HG02885 (cell line): ENCODE data around the gene HIBADH.

Source experiments
- ATAC-seq: cut with Tn5 transposase; IDR thresholded peaks from one replicate; pipeline ENCODE4 v1.9.1; 2021; ENCODE audit warnings: mild to moderate bottlenecking; ENCODE audit not compliant: unreplicated experiment, poor library complexity

The HIBADH gene

DNA sequence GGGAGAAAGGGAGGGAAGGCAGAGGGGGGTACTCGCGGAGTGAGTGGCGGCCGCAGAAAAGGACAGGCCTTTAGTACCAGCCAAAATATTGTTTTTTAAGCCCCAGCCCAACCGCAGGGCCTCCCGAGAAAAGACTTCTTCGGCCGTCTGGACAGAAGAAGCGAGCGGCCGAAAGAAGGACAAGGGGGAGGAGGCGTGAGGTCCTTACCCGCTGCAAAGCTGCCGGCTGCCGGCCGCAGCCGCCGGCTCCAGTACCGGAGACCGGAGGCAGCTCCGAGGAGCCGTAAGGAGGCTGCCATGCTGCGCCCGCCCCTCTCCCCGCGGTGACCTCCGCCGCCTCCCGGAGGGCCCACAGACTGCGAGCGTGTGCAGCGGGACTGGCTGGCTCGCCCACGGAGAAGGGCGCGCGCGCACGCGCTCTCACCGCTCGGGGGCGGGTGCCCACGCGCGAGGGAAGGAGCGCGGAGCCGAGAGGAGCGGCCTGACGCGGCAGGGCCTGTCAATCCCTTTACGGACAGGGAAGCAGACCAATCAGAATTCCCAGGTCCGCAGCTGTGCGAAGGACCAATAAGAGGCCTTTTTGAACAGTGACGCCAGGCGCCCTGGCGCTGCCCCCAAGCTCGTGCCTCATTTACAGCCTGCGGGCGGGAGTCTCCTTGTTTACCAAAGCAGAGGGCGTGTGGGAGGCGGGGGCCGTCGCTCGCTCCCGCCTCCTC lies at the start of gene HIBADH:
TSS of gene HIBADH (minus strand) at position 394 of the 716 bp plus-strand sequence. CDS start at position 299, 95 bp downstream.
- ATAC-seq = peak; percentile 99

DNA sequence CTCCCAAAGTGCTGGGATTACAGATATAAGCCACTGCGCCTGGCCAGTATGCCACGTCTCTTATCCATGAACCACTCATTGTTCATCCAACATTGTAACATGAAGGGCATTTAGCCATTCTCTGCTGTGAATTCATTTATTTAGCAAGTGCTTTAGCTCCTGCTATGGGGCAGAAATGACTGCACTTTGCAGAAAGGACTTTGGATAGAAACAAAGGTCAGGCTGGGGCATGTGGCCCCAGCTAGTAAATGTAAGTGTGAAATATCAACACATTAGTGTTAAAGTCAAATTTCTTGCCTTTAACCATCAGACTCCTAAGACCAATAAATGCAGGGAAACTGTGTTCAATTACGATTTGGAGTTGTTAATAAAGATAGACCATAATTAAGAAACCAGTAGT lies 49.5 kb upstream of the HIBADH start:
- no peak for ATAC-seq

DNA sequence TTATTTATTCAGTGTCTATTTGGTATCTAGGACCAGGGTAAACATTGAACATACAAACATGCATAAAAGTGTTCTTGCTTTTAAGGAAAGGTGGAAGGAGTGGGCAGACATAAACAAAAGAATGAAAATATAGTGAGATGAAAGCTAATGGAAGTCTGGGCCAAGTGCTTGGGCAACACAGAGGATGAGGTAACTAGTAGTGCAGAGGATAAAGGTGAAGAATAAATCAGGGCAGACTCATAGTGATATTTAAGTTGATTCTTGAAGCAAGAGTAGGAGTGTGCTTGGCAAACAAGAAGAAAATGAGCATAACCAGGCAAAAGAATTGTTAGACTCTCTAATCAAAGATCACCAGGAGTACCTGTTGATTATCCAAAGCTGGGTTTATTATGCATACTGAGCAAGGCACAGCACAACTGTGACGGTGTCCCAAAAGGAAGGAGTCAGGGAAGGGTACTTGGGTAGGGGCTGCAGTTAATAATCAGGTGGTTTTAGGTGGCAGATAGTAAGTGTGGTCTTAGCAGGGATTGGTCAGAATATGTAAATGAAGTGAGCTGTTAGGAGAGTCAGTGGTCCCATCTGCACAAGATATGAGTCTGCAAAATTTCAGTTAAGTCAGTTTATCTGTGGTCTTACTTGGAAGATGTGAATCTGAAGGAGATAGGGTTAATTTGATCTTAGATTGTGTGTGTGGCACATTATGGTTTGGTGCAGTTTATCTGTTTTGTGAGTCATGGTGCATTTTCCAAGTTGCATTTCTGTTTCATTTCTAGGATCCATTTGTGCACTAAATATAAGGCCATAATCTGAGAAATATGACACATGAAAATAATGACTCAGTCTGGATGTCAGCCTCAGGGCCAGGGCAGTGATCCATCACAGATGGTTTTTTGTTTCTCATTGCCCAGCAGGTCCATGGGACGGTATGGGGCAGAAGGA lies 46.7 kb upstream of the HIBADH start:
- no peak for ATAC-seq

DNA sequence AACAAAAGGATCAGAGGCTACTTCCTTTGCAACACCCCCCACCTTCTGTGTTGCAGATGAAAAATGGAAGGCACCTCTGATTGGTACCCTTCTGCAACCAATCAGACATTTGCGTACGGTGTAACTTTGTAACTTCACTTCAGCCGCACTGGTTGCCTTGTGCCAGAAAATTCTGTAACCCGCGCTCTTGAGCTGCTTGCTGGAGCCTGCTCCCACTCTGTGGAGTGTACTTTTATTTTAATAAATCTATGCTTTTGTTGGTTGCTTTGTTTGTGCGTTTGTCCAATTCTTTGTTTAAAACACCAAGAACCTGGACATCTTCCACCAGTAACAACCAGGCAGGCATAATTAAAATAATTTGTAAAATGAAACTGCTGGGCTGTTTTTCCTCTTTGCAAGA lies 45.8 kb upstream of the HIBADH start:
- no peak for ATAC-seq

DNA sequence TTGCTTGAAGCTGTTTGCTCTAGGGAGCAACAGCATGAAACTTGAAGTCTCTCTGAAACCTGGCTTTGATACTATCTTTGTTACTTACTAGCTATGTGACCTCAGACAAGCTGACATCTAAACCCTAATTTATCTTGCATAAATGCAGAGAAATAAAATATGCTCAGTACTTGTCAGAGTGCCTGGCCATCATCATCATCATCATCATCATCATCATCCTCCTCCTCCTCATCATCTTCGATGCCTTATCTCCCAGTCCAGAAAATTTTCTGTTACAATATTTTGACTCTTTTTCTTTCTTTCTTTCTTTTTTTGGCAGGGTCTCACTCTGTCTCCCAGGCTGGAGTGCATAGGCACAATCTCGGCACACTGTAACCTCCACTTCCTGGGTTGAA lies 42.5 kb upstream of the HIBADH start:
- no peak for ATAC-seq

DNA sequence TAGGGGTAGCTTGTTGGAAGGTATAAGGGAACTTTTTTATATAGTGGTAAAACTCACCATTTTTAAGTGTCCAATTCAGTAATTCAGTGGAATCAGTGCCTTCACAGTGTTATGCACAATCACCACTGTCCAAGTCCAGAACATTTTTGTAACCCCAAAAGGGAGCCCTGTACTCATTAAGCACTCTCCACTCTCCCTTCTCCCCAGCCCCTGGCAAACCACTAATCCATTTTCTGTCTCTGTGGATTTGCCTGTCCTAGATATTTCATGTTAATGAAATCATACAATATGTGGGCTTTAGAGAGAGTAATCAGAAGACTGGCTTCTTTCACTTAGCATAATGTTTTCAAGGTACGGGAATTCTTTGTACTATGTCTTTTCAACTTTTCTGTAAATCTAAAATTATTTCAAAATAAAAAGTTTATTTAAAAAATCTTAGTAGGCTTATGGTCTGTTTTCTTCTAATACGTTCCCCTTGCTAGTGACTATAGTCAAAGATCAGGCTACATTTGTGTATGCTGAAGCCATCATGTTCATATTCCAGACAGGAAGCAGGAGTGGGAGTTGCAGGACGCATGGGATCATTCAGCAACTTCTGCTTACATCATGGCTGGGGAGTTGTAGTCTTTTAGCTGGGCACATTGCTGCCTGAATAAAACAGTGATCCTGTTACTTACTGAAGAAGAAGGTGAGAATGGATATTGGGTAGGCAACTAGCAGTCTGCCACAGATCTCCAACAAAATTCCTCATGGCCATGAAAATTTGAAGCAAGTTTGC lies 41.9 kb upstream of the HIBADH start:
- no peak for ATAC-seq

DNA sequence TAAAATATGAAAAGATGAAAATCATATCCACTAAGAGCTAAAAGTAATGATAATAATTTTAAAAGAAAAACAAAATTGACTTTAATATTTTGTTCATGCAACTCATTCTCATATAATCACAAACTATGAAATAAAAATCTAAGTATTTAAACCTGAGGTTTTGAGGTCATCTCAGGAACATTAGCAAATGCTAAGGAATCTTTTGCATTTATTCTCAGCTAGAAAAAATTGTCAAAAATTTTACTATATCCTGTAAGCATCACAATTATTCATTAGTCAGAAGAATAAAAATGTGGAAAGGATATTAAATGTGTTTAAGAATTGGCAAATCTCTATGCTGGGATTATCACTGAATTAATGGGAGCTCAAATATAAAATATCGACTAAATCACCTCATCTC lies 40.5 kb upstream of the HIBADH start:
- ATAC-seq = no peak

DNA sequence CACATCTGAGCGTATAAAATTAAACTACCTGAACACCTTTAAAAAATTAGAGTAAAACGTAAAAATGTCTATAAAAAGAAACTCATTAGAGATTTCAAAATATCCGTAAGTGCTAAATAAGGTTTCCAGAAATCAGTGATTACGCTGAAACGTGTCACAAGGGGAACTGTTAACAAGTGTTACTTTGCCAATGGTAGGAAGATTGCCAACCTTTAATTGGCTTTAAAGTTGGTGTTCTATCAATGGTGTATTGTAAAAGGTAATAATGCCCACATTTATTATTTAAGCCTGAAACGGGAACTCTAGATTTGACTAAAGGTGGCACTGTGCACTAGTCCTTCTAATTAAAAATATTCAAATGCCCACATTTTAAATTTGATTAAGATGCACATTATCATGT lies 37.8 kb upstream of the HIBADH start:
- no peak for ATAC-seq

DNA sequence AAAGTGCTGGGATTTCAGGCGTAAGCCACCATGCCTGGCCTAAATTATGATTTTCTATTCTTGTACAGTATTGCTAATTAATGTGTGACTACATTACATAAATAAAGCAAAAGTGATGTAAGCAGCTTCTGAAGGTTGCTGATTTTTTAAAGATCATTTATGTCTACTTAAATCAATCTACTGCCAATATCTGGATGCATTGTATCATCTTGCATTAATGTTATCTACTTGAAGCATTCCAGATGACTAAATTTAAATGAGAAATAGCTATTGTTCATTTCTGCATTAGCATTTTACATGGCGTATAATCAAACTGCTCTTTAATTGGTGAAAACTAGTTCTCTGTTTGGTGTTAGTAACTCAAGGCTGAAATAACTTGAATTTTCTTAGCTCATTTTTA lies 37.1 kb upstream of the HIBADH start:
- no peak for ATAC-seq

DNA sequence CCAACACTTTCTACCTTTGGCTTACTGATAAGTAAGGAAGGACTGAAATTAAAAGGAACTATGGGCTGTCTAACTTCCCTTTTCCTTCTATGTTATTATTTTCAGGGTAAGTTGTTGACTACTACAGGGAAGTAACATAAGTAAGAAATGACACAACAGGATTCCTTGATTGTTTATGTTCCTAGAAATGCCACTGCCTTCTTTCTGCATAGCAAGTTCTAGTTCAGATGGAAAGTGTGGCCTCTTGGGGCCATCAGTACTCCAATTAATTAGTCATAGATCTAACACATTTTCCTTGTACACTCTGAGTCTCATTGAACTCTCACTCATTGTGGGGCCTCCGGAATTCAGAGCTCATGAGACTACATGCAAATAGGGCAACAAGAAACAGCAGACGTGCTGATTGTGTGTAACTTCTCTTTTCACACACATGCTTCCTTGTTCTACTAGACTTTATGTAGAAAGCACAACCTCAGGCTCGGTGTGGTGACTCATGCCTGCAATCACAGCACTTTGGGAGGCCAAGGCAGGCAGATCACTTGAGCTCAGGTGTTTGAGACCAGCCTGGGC lies 35.3 kb upstream of the HIBADH start:
- peak; percentile 71 for ATAC-seq

DNA sequence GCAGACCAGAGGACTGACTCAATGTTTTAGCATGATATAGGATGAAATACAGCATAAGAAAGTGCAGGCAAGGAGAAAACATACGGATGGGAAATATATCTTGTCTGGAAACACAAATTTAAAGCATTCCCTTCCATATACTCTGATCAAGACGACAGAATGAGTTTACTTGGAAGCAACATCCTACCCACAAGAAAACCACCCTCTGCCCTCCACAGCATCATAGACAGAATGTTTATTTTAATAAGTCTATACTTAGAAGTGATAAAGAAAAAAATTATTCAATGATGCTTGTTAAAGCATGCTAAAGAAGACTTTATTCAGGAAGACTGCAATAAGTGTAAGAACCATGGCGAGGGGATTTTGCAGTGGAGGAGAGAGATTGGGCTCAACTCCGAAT lies 32.4 kb upstream of the HIBADH start:
- ATAC-seq = no peak

DNA sequence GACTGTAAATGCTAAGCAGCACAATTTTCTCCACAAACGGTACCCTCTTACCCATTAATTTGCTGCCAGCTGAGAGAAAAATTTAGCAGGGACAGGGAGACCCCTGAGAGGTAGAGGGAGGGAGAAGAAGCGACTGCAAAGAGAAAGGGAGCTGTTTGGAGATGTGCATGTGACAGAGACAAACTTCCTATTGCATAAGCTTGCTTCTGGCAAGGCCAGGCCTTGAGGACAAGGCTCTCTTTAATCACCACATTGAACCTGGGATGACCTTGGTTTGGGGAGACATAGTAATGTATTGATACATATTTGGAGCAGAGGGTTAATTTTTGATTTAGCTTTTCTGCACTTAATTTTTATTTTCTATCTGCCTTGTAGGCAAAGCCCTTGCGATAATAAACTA lies 31.1 kb upstream of the HIBADH start:
- no peak for ATAC-seq

DNA sequence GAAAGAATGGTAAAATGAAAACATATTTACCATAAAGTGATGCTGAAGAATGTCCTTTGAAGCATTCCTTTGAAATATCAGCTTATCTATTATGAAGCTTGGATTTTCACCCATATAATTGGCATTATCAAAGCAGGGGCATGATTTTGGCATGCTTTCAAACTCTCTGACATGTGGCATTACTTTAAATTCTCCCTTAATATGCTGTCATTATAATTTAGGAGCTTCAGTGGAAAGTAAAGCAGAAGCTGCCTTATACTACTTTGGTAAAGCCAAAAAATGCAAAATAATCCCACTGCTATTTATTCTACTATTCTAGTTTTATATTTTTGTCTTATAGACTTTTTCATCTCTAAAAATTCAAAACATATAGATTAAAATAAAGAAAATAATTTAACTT lies 28.0 kb upstream of the HIBADH start:
- ATAC-seq = no peak

DNA sequence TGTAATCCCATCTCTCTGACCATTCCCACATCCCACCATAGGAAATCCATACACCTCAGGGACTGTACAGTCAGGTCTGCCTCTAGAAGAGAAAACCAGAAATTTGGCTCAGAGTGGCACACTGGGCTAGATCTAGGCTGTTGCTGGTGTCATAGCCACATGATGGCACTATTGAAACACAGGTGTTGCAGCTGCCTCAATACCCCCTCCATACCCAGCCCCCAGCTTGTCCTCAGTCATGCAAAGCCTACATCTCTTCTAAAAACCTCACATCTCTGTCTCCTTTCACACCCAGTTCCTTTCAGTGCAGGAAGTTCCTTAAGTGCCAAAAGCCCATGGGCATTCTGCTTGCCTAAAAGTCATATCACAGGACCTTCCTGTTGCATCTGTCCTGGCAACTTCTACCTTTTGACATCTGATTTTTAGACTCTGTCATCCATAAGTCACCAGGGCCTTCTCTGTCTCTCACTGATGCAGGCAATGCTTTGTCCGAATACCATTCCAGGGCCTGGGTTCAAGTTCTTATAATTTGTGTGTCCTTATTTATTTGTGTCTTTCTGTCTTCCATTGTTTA lies 27.0 kb upstream of the HIBADH start:
- no peak for ATAC-seq

DNA sequence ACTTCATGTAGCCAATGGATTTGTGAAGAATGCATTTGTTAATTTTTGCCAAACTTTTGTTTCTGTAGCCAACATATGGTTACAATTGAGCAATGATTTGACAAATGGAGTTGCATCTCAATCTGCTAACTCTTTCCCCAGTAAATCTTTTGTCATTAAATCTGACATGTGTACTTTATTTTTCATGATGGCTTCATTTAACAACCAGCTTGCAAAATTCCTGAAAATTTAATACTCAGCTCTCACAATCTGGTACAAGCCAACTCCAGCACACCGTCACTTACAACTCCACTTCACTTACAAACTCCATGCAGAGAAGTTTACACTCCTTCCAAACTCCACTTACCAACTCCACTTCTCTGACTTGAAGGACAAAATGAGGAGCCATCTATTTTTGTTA lies 26.5 kb upstream of the HIBADH start:
- ATAC-seq = no peak

DNA sequence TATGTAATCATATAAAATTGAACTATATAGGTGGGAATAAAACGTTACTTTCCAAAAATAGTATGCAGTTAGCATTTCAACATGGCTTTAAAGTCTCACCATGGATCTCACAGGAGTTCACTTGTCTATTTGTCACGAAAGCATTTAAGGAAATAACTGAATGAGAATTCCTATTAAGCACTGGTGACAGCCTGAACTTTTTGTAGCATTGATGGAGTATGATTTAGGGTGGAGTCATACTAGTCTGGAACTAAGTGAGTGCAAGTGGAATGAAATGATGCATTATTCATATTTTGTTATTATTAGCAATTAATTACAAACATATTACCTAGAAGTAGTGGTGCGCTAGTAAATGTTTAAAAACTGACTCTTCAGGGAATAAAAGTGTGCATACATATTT lies 26.0 kb upstream of the HIBADH start:
- no peak for ATAC-seq

DNA sequence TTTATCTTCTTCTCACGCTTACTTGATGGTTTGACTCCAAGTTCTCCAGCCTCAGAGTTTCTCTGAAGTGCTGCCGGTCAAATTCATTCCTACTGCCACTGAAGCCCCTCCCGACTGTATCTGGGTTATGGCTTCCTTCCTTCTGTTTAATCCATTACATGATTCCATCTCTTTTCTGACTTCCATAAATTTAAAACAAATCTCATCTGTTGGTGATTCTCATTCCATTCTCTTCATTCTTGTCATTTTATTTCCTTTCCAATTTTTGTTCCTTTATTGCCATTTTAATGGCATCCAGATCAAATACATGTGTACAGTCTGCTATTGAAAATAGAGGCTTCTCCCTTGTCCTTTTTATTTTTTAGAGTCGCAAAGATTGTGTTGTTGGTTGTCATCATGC lies 25.4 kb upstream of the HIBADH start:
- no peak for ATAC-seq

DNA sequence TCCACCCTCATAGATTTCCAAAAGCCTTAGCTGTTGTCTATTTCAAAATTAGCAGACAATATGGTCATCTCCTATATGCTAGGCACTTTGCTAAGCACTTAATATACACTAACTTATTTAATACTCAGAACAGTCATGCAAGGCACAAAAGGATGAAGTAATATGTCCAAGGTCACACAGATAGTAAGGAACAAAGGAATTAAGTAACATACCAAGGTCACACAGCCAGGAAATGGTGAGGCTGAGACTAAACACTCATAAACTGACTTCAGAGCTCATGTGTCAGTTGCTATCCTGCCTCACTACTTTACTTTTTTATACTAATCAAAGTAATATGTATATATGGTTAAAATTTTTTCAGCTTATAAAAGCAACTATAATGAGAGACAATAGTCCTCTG lies 23.6 kb upstream of the HIBADH start:
- ATAC-seq = no peak

DNA sequence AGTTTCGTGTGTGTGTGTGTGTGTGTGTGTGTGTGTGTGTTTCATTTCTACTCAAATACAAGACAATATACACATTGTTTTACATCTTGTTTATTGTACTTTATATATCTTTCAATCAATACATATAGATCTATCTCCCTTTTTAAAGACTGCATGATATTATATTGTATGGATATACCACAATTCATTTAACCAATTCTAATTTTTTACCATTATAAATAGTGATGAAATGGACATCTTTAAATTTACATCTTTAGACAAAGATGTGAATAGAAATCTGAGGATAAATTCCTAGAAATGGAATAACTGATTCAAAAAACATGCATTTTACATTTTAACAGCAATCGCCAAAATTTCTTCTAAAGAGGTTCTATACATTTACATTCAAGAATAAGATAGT lies 23.2 kb upstream of the HIBADH start:
- ATAC-seq = no peak

DNA sequence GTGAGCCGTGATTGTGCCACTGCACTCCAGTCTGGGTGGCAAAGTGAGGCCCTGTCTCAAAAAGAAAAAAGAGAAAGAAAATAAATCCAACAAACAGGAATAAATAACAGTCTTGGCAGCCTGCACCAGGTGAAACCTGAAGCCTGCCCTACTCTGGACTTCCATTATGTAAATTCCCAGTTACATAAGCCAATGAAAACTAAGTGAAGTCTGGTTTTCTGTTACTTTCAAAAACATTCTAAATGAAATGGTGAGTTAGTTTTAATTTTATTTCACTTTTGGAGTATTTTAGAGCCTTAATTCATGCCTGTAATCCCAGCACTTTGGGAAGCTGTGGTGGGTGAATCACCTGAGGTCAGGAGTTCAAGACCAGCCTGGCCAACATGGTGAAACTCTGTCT lies 22.5 kb upstream of the HIBADH start:
- no peak for ATAC-seq
